CD4-positive, alpha-beta T cell treated with Interleukin-21 for 1 hour (primary cell): ENCODE data around the gene ARHGDIA.

Source experiments
- DNase-seq: peaks from one replicate; pipeline ENCODE4 v3.0.0-alpha.2; 2020

ARHGDIA gene

GRCh38 chr17:81860756-81861568, 10.2 kb downstream of the ARHGDIA start:
- peak; percentile 100 for DNase-seq

GRCh38 chr17:81859906-81860755, 11.0 kb downstream of the ARHGDIA start, which contains the start of gene P4HB:
TSS of gene P4HB (minus strand) at chr17:81860535. CDS start at chr17:81860471, 64 bp downstream.
- DNase-seq, result no peak

GRCh38 chr17:81858967-81859905, 11.9 kb downstream of the ARHGDIA start:
- no peak for DNase-seq

- DNase-seq, result no peak
These were observed 12.8 kb downstream of the ARHGDIA start for GRCh38 chr17:81858170-81858966.

GRCh38 chr17:81854974-81855774, 16.0 kb downstream of the ARHGDIA start:
- no peak for DNase-seq

- no peak for DNase-seq
These were observed 18.9 kb downstream of the ARHGDIA start for GRCh38 chr17:81852237-81852636.

- no peak for DNase-seq
These were observed 19.7 kb downstream of the ARHGDIA start for GRCh38 chr17:81851423-81851822.

- DNase-seq, result no peak
These were observed 21.7 kb downstream of the ARHGDIA start for GRCh38 chr17:81849457-81849856.

- DNase-seq, result no peak
These were observed 24.1 kb downstream of the ARHGDIA start for GRCh38 chr17:81846743-81847689.

- DNase-seq, result no peak
These were observed 25.0 kb downstream of the ARHGDIA start for GRCh38 chr17:81845881-81846742.

GRCh38 chr17:81845361-81845760, 25.8 kb downstream of the ARHGDIA start:
- no peak for DNase-seq

GRCh38 chr17:81844887-81845286, 26.2 kb downstream of the ARHGDIA start:
- DNase-seq, result no peak

- DNase-seq, result no peak
These were observed 26.7 kb downstream of the ARHGDIA start for GRCh38 chr17:81844327-81844851.

- DNase-seq, result no peak
These were observed 27.3 kb downstream of the ARHGDIA start for GRCh38 chr17:81843713-81844326.

GRCh38 chr17:81842725-81843504, 28.2 kb downstream of the ARHGDIA start:
- DNase-seq, result no peak

- no peak for DNase-seq
These were observed 28.8 kb downstream of the ARHGDIA start for GRCh38 chr17:81842378-81842724.

GRCh38 chr17:81841866-81842265, 29.3 kb downstream of the ARHGDIA start:
- no peak for DNase-seq
